ENCODE measurements around the gene SPTLC2. TPM values are rescaled to one million over a fixed set of nuclear protein-coding genes. Genes with fewer than 3 reads are reported as not detected.

SPTLC2 gene
- total RNA-seq, 1 donor from 2014 or later: 27.3 TPM

DNA sequence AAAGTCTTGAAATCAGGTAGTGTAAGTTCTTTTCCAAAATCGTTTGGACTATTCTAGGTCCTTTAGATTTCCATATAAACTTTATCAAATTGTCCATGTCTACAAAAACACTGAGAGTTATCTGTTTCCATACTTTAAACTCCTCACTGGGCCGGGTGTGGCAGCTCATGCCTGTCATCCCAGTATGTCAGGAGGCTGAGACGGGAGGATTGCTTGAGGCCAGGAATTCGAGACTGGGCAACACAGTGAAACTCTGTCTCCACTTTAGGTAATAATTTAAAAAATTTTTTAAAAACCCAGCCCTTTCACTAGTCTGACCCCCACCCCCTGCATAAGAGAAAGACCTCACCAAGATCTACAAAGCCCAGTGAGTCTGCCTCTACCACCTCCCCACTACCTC, 111.4 kb downstream of the SPTLC2 start:
- Mint-ChIP-seq H3K9me3 (peaks cover 4% of the 10 kb centered on the region), H3K4me3 (no peak overlapping the region), H3K27ac (ENCODE audit: unreplicated experiment) (no peak overlapping the region), H3K4me1 (no peaks in the 10 kb centered on the region), H3K36me3 (ENCODE audit: low read depth) (peaks cover 6% of the 10 kb centered on the region), H3K27me3 (ENCODE audit: low read depth) (peaks cover 18% of the 10 kb centered on the region)
- no peak for DNase-seq (ENCODE audit: low read depth, low spot score)
- TF ChIP-seq, protein P1, sequence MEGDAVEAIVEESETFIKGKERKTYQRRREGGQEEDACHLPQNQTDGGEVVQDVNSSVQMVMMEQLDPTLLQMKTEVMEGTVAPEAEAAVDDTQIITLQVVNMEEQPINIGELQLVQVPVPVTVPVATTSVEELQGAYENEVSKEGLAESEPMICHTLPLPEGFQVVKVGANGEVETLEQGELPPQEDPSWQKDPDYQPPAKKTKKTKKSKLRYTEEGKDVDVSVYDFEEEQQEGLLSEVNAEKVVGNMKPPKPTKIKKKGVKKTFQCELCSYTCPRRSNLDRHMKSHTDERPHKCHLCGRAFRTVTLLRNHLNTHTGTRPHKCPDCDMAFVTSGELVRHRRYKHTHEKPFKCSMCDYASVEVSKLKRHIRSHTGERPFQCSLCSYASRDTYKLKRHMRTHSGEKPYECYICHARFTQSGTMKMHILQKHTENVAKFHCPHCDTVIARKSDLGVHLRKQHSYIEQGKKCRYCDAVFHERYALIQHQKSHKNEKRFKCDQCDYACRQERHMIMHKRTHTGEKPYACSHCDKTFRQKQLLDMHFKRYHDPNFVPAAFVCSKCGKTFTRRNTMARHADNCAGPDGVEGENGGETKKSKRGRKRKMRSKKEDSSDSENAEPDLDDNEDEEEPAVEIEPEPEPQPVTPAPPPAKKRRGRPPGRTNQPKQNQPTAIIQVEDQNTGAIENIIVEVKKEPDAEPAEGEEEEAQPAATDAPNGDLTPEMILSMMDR (conservative IDR thresholded peaks at IDR 0.05): no peak

- H3K36me3 Mint-ChIP-seq (ENCODE audit: low read depth): peaks cover 6% of the 10 kb centered on the region
- TF ChIP-seq, protein P1 (conservative IDR thresholded peaks at IDR 0.05): no peak
- DNase-seq (ENCODE audit: low read depth, low spot score): no peak
- H3K27ac Mint-ChIP-seq (ENCODE audit: unreplicated experiment): no peak overlapping the region
- no peaks in the 10 kb centered on the region for H3K4me1 Mint-ChIP-seq
- H3K27me3 Mint-ChIP-seq (ENCODE audit: low read depth): peaks cover 28% of the 10 kb centered on the region
- H3K9me3 Mint-ChIP-seq: peaks cover 4% of the 10 kb centered on the region
- H3K4me3 Mint-ChIP-seq: no peak overlapping the region
These were observed 113.3 kb downstream of the SPTLC2 start for GRCh38 chr14:77503138-77503537.

DNA sequence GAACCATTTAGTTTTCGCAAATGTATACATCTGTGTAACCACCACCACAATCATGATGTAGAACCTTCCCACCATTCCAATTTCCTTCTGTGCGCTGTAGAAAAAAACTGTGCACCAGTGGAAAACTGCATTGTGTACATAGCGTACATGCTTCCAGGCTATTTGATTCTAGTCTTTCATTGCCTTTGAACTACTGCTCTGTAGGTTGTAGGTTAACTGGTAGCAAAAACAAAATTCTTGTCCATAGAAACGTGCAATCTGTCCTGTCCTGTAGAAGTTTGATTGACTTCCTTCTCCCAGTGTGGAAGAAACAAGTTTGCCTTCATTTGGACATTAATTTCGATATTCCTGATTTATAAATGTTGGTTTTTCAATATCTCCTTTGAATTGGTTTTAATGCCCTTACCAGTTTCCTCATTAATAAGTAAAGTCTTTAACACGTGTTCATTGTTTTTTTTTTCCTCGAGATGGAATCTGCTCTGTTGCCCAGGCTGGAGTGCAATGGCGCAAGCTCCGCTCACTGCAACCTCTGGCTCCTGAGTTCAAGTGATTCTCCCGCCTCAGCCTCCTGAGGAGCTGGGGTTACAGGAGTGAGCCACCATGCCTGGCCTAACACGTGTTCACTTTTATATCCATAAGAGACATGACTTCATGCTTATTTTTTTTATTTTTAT, 114.2 kb downstream of the SPTLC2 start:
- TF ChIP-seq, protein P1 (conservative IDR thresholded peaks at IDR 0.05): no peak
- no peak for DNase-seq (ENCODE audit: low read depth, low spot score)
- Mint-ChIP-seq H3K27me3 (ENCODE audit: low read depth) (peaks cover 37% of the 10 kb centered on the region), H3K27ac (ENCODE audit: unreplicated experiment) (no peak overlapping the region), H3K36me3 (ENCODE audit: low read depth) (peaks cover 4% of the 10 kb centered on the region), H3K9me3 (peaks cover 4% of the 10 kb centered on the region), H3K4me3 (no peak overlapping the region), H3K4me1 (peaks cover 4% of the 10 kb centered on the region)

DNA sequence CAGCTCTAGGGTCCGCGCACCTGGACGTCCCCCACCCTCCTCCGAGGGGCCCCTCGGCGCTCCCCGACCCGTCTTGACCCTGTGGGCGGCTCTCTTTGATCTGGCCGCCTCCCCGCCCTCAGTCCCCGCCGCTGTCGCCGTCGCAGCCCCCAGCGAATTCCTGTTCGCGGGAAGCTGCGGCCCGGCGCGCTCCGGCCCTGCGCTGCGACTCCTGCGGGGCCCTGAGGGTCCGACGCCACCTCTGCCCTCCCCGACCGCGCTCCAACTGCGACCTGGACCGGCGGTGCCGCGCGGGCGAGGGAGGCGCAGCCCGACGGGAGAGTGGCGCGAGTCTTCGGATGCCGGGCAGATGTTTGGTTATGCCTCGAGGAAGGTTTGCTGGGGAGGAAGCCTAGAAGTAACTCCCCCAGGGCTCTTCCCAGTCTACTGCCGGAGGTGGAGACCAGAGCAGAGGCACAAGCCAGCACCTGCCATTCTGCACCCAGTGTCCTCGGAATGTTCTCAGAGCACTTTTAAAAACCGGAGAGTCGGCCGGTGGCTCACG, 117.4 kb downstream of the SPTLC2 start:
- Mint-ChIP-seq H3K36me3 (ENCODE audit: low read depth) (peaks cover 4% of the 10 kb centered on the region), H3K4me3 (peak overlapping the region; percentile 64), H3K4me1 (peaks cover 4% of the 10 kb centered on the region), H3K27me3 (ENCODE audit: low read depth) (peaks cover 55% of the 10 kb centered on the region), H3K27ac (ENCODE audit: unreplicated experiment) (no peak overlapping the region), H3K9me3 (peaks cover 4% of the 10 kb centered on the region)
- TF ChIP-seq, protein P1 (conservative IDR thresholded peaks at IDR 0.05): no peak
- DNase-seq (ENCODE audit: low read depth, low spot score): no peak

GRCh38 chr14:77498120-77498979, 118.1 kb downstream of the SPTLC2 start, which contains the start of gene ISM2:
Gene ISM2, minus strand, starts transcription at chr14:77498816. Its CDS starts 23 bp downstream, at chr14:77498793.
- TF ChIP-seq, protein P1 (conservative IDR thresholded peaks at IDR 0.05): no peak
- peak; percentile 28 for DNase-seq (ENCODE audit: low read depth, low spot score)
- H3K9me3 Mint-ChIP-seq: peaks cover 4% of the 10 kb centered on the region
- H3K27me3 Mint-ChIP-seq (ENCODE audit: low read depth): peaks cover 55% of the 10 kb centered on the region
- H3K4me1 Mint-ChIP-seq: peaks cover 4% of the 10 kb centered on the region
- H3K4me3 Mint-ChIP-seq: peak within 1 kb of the TSS; percentile 84
- H3K36me3 Mint-ChIP-seq (ENCODE audit: low read depth): peaks cover 4% of the 10 kb centered on the region
- no peak within 1 kb of the TSS for H3K27ac Mint-ChIP-seq (ENCODE audit: unreplicated experiment)

All from neural crest cell (in vitro differentiated cells).